HG03565 (cell line): Measurements from ENCODE around the gene DRAM2.
"Not testable (repeated sequence)": the region's sequence is repeated elsewhere in the genome, so short reads cannot be mapped to it uniquely, and the experiment has no call there.

ENCODE experiments used
- ATAC-seq: cut with Tn5 transposase; IDR thresholded peaks from one replicate; pipeline ENCODE4 v1.9.1; 2021; ENCODE audit warnings: mild to moderate bottlenecking, moderate library complexity; ENCODE audit not compliant: unreplicated experiment

Gene DRAM2

DNA sequence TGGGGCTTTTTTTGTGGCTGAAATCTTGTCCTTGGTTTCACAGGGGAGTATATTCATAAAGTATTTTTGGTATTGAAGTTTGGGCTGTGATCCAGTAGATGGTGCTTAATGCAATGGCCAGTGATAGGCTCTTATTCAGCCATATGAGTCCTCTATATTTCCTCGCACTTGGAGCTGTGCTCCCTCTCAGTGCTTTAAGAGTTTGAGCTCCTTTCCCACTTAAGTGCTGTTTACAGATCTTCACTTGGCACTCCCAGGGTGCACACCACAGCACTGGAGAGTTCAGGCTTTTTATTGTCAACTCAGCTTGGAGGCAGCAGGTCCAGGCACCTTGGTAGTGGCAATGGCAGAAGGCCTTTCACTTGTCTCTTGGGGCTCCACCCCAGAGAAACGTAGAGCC lies 54.9 kb downstream of the DRAM2 start:
- no peak for ATAC-seq

DNA sequence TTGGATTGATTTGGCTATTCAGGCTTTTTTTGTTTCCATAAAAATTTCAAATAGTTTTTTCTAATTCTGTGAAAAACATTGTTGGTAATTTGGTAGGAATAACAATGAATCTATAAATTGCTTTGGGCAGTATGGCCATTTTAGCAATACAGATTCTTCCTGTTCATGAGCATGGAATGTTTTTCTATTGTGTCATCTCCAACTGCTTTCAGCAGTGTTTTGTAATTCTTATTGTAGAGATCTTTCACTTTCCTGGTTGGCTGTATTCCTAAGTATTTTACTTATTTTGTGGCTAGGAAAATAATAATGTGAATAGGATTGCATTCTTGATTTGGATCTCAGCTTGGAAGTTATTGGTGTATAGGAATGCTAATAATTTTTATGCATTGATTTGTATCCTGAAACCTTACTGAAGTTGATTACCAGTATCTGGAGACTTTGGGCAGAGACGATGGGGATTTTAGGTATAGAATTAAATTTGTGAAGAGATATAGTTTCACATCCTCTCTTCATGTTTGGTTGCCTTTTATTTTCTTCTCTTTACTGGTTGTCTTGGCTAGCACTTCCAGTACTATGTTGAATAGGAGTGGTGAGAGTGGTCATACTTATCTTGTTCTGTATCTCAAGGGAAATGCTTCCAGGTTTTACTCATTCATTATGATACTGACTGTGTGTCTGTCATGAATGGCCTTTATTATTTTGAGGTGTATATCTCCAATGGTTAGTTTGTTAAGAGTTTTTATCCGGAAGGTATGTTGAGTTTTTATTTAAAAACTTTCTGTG lies 57.3 kb downstream of the DRAM2 start:
- ATAC-seq: no peak

DNA sequence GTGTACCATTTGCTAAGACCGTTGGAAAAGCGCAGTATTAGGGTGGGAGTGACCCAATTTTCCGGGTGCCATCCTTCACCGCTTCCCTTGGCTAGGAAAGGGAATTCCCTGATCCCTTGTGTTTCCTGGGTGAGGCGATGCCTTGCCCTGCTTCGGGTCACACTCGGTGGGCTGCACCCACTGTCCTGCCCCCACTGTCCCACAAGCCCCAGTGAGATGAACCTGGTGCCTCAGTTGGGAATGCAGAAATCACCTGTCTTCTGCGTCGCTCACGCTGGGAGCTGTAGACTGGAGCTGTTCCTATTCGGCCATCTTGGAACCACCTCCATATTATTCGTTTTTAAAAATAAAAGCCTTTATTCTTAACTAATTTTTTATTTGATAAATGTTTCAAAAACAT lies 60.6 kb downstream of the DRAM2 start:
- not testable (repeated sequence) for ATAC-seq

DNA sequence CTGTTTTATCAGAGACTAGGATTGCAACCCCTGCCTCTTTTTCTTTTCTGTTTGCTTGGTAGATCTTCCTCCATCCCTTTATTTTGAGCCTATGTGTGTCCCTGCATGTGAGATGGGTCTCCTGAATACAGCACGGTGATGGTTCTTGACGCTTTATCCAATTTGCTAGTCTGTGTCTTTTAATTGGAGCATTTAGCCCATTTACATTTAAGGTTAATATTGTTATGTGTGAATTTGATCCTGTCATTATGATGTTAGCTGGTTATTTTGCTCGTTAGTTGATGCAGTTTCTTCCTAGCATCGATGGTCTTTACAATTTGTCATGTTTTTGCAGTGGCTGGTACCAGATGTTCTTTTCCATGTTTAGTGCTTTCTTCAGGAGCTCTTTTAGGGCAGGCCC lies 62.6 kb downstream of the DRAM2 start:
- ATAC-seq: not testable (repeated sequence)
